HG02938 (cell line): Measurements from ENCODE around the gene IPO13.

Source experiments
- ATAC-seq: cut with Tn5 transposase; IDR thresholded peaks from one replicate; pipeline ENCODE4 v1.9.1; 2021; ENCODE audit warnings: mild to moderate bottlenecking, moderate library complexity; ENCODE audit not compliant: unreplicated experiment

Gene IPO13

DNA sequence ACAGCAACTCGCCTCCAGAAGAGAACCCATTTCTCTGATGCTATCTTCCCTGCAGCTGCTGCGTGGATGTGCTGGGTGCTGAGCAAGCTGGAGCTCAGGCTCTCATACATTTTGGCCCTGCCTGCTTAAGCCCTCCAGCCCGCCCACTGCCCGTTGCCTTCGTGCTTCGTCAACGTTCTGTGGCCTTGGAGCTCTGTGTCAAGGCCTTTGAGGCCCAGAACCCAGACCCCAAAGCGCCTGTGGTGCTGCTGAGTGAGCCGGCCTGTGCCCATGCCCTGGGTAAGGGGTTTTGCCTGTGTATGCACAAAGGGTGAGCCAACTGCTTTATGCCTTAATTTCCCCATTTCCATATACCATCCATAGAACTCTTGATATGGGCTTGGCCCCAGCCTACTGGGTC is 24.2 kb downstream of the IPO13 start:
- no peak for ATAC-seq

DNA sequence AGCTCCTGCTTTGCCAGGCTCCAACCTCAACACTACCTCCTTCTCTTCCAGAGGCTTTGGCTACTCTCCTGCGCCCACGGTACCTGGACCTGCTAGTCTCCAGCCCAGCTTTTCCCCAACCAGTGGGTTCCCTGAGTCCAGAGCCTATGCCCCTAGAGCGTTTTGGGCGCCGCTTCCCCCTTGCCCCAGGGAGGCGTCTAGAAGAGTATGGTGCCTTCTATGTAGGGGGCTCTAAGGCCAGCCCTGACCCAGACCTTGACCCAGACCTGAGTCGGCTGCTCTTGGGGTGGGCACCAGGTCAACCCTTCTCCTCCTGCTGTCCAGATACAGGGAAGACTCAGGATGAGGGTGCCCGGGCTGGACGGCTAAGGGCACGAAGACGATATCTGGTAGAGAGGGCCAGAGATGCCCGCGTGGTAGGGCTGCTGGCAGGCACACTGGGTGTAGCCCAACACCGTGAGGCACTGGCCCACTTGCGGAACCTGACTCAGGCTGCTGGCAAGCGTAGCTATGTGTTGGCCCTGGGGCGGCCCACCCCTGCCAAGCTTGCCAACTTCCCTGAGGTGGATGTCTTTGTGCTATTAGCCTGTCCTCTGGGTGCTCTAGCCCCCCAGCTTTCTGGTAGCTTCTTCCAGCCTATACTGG is 24.7 kb downstream of the IPO13 start:
- no peak for ATAC-seq

DNA sequence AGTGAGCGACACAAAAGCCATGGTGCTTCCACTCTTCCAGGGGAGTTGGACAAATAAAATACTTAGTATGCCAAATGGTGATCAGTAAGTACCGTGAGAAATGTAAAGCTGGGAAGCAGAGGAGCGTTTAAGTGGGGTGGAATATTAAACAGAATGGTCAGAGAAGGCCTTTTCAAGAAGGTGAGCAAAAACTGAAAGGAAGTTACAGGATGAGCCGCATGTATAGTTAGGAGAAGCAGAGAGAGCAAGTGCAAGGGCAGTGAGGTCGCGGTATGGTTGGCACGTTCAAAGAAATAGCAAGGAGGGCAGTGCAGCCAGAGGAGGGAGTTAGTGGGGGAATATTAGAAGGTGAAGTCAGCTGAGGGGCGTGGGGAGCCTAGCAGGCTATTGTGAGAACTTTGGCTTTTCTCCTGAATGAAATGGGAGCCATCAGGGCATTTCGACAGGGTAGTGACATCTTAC is 27.3 kb downstream of the IPO13 start:
- ATAC-seq, result no peak

DNA sequence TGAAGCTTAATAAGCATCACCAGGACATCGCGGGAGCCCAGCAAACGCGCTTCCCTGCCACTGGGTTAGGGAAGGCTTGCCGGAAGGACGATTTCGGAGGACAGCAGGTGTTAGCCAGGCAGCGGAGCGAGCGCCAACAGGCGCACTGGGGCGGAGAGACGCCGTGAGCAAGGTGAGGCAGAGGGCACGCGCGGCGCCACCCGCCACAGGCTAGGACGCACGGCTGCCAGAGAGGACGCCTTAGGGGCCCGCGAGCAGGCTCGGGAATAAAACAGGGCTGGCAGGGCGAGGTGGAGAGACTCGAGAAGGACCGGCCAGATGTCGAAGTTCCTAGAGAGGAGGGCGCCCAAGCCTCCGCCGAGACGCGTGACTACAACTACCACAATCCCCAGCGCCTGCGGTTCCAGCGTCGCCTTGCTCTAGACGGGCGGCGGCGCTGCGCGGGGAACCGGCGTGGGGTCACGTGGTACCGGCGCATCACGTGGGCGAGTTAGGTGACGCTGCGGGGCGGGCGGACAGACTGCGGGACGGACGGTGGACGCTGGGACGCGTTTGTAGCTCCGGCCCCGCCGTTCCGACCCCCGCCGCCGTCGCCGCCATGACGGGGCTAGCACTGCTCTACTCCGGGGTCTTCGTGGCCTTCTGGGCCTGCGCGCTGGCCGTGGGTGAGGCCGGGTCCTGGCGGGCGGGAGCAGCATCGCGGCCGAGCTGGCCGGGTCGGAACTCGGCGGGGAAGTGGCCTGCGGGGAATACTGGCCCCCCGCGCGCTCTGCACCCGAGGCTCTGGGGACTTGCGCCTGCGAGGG is 27.9 kb downstream of the IPO13 start, which contains the start of gene ATP6V0B:
TSS of gene ATP6V0B (plus strand) at position 518 of the 806 bp plus-strand sequence. CDS start at position 599, 81 bp downstream.
- ATAC-seq, result peak; percentile 70

DNA sequence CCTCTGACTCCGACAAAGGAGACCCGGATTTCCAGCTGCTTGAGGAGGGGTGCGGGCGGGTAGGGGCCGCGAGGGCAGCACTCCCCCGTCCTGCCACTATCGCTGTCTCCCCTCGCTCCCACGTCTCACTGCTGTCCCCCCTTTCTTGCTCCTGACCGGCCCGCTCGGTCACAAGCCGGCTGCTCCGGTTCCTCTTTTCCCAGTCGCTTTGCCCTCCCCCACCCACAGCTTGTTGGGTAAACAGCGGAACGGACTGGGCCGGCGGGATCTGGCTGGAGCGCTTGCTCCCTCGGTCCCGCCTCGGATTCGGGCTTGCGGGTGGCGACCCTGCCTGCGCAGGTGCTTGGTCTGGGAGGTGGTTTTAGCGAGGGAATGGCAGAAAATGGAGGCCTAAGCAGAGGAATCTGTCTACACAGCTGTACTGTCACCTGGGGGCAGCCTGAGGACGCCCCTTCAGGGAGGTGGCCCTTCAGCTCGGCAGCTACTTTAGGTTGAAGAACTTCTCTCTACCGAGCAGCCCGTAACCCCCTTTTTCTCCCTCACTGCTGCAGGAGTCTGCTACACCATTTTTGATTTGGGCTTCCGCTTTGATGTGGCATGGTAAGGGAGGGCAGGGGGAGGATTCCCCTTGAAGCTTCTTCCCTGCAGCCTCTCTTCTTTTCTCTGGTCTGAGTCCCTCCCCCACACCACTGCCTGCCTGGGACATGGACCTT is 28.7 kb downstream of the IPO13 start:
- no peak for ATAC-seq

DNA sequence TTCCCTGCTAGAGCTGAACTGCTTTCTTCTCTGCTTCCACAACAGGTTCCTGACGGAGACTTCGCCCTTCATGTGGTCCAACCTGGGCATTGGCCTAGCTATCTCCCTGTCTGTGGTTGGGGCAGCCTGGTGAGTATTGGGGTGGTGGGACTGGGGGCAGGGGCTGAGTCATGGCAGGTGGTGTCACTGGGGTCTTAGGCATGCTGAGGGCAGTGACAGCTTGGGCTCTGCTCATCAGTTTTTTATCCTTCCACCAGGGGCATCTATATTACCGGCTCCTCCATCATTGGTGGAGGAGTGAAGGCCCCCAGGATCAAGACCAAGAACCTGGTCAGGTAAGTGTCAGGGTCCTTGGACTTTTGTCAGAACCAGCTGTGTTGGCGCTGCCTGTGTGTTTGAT is 29.3 kb downstream of the IPO13 start:
- ATAC-seq, result no peak

DNA sequence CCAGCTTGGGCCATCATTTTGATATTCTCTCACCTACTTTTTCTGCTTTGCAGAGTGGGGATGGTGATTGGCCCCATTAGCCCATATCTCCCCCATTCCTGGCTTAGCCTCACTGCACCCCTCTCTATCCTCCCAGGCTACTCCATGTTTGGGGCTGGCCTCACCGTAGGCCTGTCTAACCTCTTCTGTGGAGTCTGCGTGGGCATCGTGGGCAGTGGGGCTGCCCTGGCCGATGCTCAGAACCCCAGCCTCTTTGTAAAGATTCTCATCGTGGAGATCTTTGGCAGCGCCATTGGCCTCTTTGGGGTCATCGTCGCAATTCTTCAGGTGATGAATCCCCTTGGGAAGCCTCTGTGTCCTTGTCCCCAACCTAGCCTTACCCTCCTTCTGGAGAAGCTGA is 30.1 kb downstream of the IPO13 start:
- ATAC-seq, result no peak

DNA sequence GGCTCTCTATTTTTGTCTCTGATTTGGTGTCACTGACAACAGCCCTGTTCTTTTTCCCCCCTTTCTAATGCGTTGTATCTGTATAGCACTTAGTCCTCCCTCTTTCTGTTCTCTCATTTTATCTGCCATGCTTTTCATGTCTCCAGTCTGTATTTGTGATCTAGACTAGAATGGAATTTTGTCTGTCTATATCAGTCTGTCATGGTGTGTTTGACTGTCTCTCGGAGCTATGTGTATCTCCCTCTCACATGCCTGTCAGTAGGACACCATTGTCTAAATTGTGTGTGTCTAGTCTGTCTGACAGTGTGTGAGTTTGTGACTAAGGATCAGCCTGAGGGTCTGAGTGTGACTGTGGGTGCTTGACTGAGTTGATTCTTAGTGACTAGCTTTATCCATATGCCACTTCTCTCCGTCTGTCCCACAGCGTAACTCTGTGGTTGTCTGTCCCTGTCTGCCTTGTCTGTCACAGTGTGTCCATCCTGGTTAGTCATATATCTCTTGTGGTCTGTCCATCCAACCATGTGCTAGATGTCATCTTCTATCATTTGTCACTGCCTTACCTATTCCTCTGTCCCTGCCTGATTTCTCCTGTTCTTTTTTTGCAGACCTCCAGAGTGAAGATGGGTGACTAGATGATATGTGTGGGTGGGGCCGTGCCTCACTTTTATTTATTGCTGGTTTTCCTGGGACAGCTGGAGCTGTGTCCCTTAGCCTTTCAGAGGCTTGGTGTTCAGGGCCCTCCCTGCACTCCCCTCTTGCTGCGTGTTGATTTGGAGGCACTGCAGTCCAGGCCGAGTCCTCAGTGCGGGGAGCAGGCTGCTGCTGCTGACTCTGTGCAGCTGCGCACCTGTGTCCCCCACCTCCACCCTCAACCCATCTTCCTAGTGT is 30.9 kb downstream of the IPO13 start:
- ATAC-seq, result no peak

DNA sequence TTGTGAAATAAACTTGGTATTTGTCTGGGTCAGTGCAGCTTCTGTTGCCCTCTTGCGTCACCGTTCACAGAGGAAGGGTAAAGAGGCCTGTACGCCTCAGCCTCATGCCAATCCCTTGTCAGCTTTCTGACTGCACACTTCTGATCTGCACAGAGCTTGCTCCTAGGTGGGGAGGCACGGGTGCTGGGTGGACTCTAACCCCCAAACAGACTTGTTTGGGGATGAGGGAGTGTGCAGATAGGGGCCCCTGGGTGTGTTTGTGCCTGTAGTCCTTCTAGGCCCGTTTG is 31.5 kb downstream of the IPO13 start:
- no peak for ATAC-seq

DNA sequence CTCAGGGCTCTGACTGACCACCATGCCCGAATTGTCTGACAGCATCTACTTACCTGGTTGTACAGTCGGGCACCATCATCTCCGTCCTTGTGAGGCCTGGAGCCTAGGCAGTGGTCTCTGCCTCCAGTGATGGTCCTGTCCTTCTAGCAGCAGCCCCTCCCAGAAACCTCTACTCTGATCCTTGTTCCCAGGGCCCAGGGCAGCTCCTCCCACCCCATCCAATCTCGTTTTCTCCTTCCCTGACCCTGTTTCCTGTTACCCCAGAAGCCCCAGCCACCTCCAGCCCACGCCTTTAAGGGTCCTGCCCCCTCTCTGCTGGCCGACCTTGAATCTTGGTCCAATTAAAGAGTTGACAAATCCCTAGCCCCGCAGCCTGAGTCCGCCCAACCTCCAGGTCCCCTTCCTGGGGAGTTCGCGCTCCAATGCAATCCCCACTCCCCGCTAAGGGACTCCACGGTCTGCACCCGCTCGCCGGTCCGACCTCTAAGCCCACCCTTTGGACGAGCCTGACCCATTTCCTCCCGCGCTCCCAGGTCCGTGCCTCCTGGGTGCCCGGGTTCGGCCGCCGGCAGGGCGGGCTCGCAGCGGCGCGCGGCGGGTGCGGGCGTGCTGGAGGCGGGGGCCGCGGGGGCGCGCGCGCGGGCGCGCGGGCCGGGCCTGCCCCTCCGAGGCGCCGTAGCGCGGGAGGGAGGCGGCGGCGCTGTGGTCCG is 32.0 kb downstream of the IPO13 start, which contains the start of gene B4GALT2:
TSS of gene B4GALT2 (plus strand) at position 660 of the 710 bp plus-strand sequence. CDS start 1,951 bp downstream, outside the sequence.
- ATAC-seq, result no peak

DNA sequence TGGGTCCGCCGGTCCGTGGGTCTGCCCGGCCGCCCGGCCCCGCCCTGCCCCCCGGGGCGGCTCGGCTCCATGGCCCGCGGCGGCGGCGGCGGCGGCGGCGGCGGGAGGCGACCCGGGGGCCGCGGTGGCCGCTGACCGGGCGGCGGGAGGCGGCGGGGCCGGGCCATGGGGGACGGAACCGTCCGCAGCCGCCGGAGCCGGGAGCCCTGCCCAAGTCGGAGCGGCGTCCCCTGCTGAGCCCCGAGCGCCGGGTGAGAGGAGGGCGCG is 32.4 kb downstream of the IPO13 start:
- ATAC-seq, result no peak

DNA sequence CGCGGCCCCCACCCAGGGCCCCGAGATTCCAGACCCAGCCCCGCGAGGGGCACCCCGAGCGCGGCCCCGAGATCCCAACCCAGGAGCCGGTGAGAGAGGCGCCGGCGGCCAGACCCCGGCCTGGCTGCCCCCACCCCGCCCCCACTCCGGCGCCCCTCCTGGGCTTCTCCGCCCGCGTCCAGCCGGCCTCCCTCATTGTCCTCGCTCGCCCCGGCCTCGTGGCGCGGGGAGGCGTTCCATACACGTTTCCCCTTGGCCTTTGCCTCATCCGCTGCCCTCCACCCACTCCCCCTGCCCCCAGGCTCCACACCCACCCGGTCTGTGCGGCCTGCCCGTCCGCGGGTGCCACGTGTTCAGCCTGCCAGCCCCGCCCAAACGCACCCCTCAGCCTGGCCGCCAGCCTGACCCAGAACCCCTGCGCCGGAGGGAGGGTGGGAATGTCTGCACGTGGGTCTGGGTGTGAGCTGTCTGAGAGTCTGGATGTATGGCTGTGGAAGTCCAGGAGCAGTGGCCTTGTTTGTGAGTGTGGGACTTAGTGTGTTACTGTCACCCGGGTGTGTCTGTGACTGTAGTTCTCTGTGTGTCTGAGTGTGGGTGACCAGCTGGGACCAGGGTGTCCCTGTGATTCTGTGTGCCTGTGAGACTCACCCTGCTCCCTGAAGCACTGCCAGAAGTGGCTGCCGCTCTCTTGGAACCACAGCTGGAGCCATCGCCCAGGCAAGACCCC is 32.9 kb downstream of the IPO13 start:
- no peak for ATAC-seq

DNA sequence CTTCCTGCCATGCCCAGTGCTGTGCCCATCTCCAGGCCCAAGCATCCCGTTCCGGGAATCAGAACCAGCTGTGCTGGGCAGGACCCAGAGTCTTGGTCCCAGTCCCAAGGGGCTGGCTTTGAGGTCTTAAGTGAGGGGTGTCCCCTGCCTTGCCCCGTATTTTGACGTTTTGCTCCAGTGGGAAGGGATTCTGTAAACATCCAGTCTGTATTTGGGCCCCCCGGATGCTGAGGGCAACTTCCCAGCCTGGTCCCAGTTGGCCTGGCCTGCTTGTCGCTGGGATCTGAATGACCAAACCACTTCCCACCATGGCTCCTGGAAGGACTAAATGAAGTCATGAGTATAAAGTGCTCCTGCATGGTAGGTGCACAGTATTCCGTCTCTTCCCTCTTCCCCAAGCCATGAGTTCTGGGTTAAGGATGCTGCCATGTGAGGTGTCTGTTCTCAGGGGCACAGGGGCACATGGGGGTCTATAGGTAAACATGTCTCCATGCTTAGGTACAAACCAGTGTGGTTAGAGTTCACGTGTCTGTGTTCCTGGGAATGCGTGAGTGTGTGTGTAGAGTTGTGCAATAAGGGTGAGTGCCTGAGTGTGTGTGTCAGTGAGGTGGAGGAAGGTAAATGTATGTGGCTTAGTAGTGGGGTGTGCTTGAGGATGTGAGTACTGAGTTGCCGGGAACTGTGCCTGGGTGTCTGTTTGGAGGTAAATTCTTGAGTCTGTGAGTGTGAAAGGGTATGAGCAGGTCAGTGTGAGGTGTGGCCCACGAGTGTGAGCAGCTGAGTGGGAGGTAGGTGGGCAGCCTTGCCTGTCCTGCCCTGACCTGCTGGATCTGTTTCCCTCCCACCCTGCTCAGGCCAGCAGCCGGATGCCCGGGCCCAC is 33.7 kb downstream of the IPO13 start:
- no peak for ATAC-seq

DNA sequence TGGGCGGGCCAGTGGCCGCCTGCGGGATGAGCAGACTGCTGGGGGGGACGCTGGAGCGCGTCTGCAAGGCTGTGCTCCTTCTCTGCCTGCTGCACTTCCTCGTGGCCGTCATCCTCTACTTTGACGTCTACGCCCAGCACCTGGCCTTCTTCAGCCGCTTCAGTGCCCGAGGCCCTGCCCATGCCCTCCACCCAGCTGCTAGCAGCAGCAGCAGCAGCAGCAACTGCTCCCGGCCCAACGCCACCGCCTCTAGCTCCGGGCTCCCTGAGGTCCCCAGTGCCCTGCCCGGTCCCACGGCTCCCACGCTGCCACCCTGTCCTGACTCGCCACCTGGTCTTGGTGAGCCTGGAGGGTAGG is 34.4 kb downstream of the IPO13 start:
- no peak for ATAC-seq

DNA sequence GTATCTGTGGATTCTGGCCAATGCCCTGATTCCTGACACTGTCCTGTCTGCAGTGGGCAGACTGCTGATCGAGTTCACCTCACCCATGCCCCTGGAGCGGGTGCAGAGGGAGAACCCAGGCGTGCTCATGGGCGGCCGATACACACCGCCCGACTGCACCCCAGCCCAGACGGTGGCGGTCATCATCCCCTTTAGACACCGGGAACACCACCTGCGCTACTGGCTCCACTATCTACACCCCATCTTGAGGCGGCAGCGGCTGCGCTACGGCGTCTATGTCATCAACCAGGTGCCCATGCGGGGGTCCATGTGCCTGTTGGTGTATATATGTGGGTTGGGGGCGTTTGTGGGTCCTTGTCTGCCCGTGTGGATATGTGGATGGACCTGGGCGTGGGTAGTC is 34.9 kb downstream of the IPO13 start:
- no peak for ATAC-seq

DNA sequence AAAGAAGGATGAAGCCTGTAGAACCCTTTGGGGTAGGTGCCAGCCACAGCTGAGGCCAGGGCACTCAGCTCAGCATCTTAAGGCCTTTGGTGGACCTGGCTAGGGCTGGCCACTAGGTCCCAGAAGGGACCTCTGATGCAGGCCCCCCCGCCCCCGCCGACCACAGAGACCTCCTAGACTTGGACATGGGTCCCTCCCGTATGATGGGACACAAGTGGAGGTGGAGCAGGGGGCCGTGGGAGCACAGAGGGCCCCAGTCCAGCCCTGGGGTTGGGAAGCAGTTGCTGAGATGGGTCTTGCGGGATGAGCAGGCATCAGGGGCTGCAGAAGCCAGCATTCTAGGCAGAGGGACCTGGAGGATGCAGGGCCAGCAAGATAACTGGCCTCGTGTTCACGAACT is 35.5 kb downstream of the IPO13 start:
- no peak for ATAC-seq

DNA sequence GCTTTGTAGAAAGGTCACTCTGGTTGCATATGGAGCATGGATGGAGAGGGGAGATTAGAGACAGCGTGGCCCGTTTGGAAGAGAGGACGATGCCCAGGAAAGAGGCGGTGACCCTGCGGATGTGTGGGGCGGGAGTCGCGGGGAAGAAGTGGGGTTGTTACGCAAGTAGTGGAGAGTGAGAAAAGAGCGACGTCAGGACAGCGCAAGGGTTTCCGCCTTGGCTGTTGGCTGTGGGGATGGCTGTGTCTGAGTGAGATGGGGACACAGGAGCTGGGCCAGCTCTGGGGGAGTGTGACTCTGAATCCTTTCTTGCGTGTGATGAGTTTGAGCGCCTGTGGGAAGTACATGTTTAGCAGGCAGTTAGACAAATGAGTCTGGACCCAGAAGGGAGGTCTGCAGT is 36.1 kb downstream of the IPO13 start:
- no peak for ATAC-seq

DNA sequence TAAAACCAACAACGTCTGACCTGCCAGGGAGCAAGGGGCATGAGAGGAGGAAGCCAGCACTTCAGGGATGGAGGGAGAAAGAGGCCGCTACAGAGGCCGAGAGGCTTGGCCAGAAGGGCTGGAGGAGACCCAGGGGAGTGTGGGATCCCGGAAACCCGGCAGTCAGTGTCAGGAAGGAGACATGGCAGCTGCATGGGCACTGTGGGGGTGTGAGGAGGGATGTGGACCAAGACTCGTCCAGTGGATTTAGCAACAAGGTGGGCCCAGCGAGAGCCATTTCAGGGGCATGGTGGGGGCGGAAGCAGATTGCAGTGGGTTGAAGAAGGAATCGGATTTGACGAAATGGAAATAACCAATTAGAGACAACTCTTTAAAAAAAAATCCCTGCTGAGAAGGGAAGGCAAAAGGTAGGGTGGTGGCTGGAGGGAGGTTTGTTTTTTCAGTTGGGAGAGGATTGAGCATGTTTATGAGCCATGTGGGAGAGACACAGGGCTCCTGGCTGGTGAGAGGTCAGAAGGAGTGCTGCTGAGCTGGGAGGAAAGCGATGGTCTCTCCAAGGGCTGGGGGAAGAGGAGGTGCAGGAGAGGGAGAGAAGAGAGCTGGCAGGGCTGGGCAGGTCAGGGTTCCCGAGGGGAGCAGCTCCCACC is 36.6 kb downstream of the IPO13 start:
- no peak for ATAC-seq
